HCT116 (cell line): Measurements from ENCODE around the gene LASP1. TPM values are rescaled to one million over a fixed set of nuclear protein-coding genes. Genes with fewer than 3 reads are reported as not detected.

Source experiments
- ATAC-seq: fragments of 200-7000 bp; cut with Tn5 transposase; 2 replicates; pipeline ENCODE4 v1.9.1; 2020; ENCODE audit warnings: mild to moderate bottlenecking, moderate library complexity
- BruUV-seq: library from RNA; stranded (reverse); fragments of 400-500 nt; replicated peaks from 2 replicates; lab custom pipeline; 2021; lab: Mats Ljungman, UMichigan
- CTCF ChIA-PET: fragments of 300-600 bp; sonication (Branson Sonifier 250); formaldehyde crosslinking; loops from one replicate; lab custom pipeline; 2021; ENCODE audit warnings: antibody characterized with exemption; lab: Charles Lee
- POLR2A ChIA-PET: fragments of 300-600, 350-600 bp; sonication (Branson Sonifier 250); formaldehyde crosslinking; loops from one replicate; lab custom pipeline; 2021; ENCODE audit warnings: antibody characterized with exemption; lab: Charles Lee
- RAD21 ChIA-PET, 2 experiments: fragments of 300-600 bp; sonication (Branson Sonifier 250); formaldehyde crosslinking; loops; one replicate each; lab custom pipeline; 2023; ENCODE audit warnings: low total read pairs in 2 of 2; ENCODE audit not compliant: uncharacterized antibody in 2 of 2, unreplicated experiment in 2 of 2, low non-redundant PET in 1 of 2; lab: Charles Lee
- DNase-seq: peaks from one replicate; pipeline ENCODE4 v3.0.0-alpha.2; 2010; ENCODE audit warnings: low read depth, low spot score
- H2AFZ ChIP-seq: fragments of 200-600 bp; shearing (Covaris generic), sonication (generic); 2 replicates; pipeline ENCODE4 v1.6.1; 2017; ENCODE audit warnings: low read depth, mixed run types, mixed read lengths, antibody characterized with exemption, low read length; ENCODE audit not compliant: poor library complexity, severe bottlenecking
- H3K27ac ChIP-seq: 2 replicates; pipeline ENCODE4 v1.5.1; 2012; ENCODE audit warnings: low read depth, low read length
- H3K27me3 ChIP-seq: fragments of 200-600 bp; sonication (generic); 2 replicates; pipeline ENCODE4 v1.6.1; 2016; ENCODE audit warnings: mixed run types, low read length, mixed read lengths; ENCODE audit not compliant: insufficient read depth
- H3K36me3 ChIP-seq, 2 experiments: fragments of 200-500 bp in 1 of 2; fragments of 200-600 bp in 1 of 2; sonication (Bioruptor generic) in 1 of 2; sonication (generic) in 1 of 2; 2 replicates each; pipeline versions ENCODE4 v1.5.1 to v1.6.1; 2014 to 2016; ENCODE audit warnings: low read length in 2 of 2, inconsistent platforms in 1 of 2, mixed read lengths in 1 of 2, mixed run types in 1 of 2; ENCODE audit not compliant: insufficient read depth in 2 of 2, control insufficient read depth in 1 of 2
- H3K4me1 ChIP-seq, 2 experiments: fragments of 200-600 bp in 1 of 2; sonication (generic) in 1 of 2; 2 replicates each; pipeline versions ENCODE4 v1.5.1 to v1.6.1; 2012 to 2017; ENCODE audit warnings: low read length in 2 of 2, inconsistent platforms in 1 of 2, mild to moderate bottlenecking in 1 of 2, mixed read lengths in 1 of 2, mixed run types in 1 of 2, moderate library complexity in 1 of 2; ENCODE audit not compliant: insufficient read depth in 2 of 2, control insufficient read depth in 1 of 2
- H3K4me2 ChIP-seq: fragments of 200-600 bp; sonication (generic); 2 replicates; pipeline ENCODE4 v1.6.1; 2017; ENCODE audit warnings: mixed run types, low read length, mixed read lengths
- H3K4me3 ChIP-seq, 2 experiments: fragments of 200-600 bp in 1 of 2; sonication (generic) in 1 of 2; replicated peaks in 1 of 2; 2 replicates each; pipeline ENCODE4 v1.5.1; 2011 to 2016; ENCODE audit warnings: low read length in 2 of 2, control low read depth in 1 of 2, low read depth in 1 of 2, mild to moderate bottlenecking in 1 of 2, mixed read lengths in 1 of 2, mixed run types in 1 of 2
- H3K79me2 ChIP-seq: fragments of 200-600 bp; sonication (generic); 2 replicates; pipeline ENCODE4 v1.6.1; 2017; ENCODE audit warnings: mild to moderate bottlenecking, mixed run types, low read length, moderate library complexity, mixed read lengths; ENCODE audit not compliant: insufficient read depth
- H3K9ac ChIP-seq: fragments of 200-600 bp; sonication (generic); 2 replicates; pipeline ENCODE4 v1.6.1; 2016; ENCODE audit warnings: low read length, mixed read lengths
- H3K9me2 ChIP-seq: fragments of 200-600 bp; sonication (generic), shearing (Covaris generic); 2 replicates; pipeline ENCODE4 v1.6.1; 2017; ENCODE audit warnings: mixed run types, mild to moderate bottlenecking, moderate library complexity; ENCODE audit not compliant: insufficient read depth
- H3K9me3 ChIP-seq, 2 experiments: fragments of 200-500 bp in 1 of 2; fragments of 200-600 bp in 1 of 2; sonication (Bioruptor generic) in 1 of 2; sonication (generic) in 1 of 2; 2 replicates each; pipeline ENCODE4 v1.6.1; 2014 to 2017; ENCODE audit warnings: low read length in 2 of 2, mixed read lengths in 2 of 2, inconsistent platforms in 1 of 2, low read depth in 1 of 2, mild to moderate bottlenecking in 1 of 2, mixed run types in 1 of 2, moderate library complexity in 1 of 2; ENCODE audit not compliant: control insufficient read depth in 1 of 2, insufficient read depth in 1 of 2
- H4K20me1 ChIP-seq: fragments of 200-600 bp; sonication (generic), shearing (Covaris generic); 2 replicates; pipeline ENCODE4 v1.6.1; 2017; ENCODE audit warnings: mixed run types, mild to moderate bottlenecking, moderate library complexity; ENCODE audit not compliant: insufficient read depth
- CEBPB ChIP-seq: IDR thresholded peaks from 2 replicates; pipeline ENCODE4 v1.6.1; 2012; ENCODE audit warnings: low read depth
- EGR1 ChIP-seq: IDR thresholded peaks from 2 replicates; pipeline ENCODE4 v1.6.1; 2012; ENCODE audit warnings: low read depth
- ELF1 ChIP-seq: IDR thresholded peaks from 2 replicates; pipeline ENCODE4 v1.6.1; 2012; ENCODE audit warnings: low read depth, borderline replicate concordance
- MAX ChIP-seq: IDR thresholded peaks from 2 replicates; pipeline ENCODE4 v1.6.1; 2012
- POLR2AphosphoS5 ChIP-seq: IDR thresholded peaks from 2 replicates; pipeline ENCODE4 v1.6.1; 2011; ENCODE audit warnings: mild to moderate bottlenecking, low read depth, low read length, moderate library complexity
- SRF ChIP-seq: IDR thresholded peaks from 2 replicates; pipeline ENCODE4 v1.6.1; 2012; ENCODE audit warnings: low read depth
- YY1 ChIP-seq: IDR thresholded peaks from 2 replicates; pipeline ENCODE4 v1.6.1; 2011; ENCODE audit warnings: low read length, low read depth, moderate library complexity, mild to moderate bottlenecking; ENCODE audit not compliant: insufficient replicate concordance; ENCODE audit errors: extremely low read depth
- ZBTB33 ChIP-seq: IDR thresholded peaks from 2 replicates; pipeline ENCODE4 v1.6.1; 2011; ENCODE audit warnings: mild to moderate bottlenecking, low read length, moderate library complexity; ENCODE audit not compliant: insufficient replicate concordance; ENCODE audit errors: extremely low read depth
- ZFX ChIP-seq: fragments of 450-650 bp; IDR thresholded peaks from 2 replicates; pipeline ENCODE4 v1.6.1; 2017
- intact Hi-C: fragments of 100-400 bp; cut with micrococcal nuclease; formaldehyde crosslinking; loops from 2 replicates; pipeline ENCODE4 v1.10.0; 2022
- total RNA-seq: library from RNA; stranded (reverse); gene quantifications from one replicate; pipeline ENCODE4 v1.2.1, GENCODE V29; 2021; ENCODE audit not compliant: unreplicated experiment

The LASP1 gene
- total RNA-seq, 1 experiment from 2014 or later, result 149 TPM

- TF ChIP-seq ELF1 (no peak), POLR2AphosphoS5 (no peak), EGR1 (no peak), ZBTB33 (no peak), MAX (no peak), CEBPB (no peak), SRF (no peak), ZFX (no peak), YY1 (no peak)
- TF ChIP-seq, all 23 proteins: peak for 0
- H2AFZ ChIP-seq, result no peak overlapping the region
- intact Hi-C loops, result no loop called here
- peaks cover 3% of the 10 kb centered on the region; the same call in 1 of the 2 replicates for H3K79me2 ChIP-seq
- no peak overlapping the region for H3K27ac ChIP-seq
- DNase-seq, result no peak
- ChIA-PET POLR2A (no interaction called here), RAD21 (no interaction called here), CTCF (no interaction called here)
- no TSS peak for BruUV-seq
- H3K4me1 ChIP-seq, result no peaks in the 10 kb centered on the region
- ATAC-seq, result no peak
- H3K4me3 ChIP-seq, result no peak overlapping the region
- H3K36me3 ChIP-seq, result peaks cover 26 to 31% of the 10 kb centered on the region in 2 experiments
- no peaks in the 10 kb centered on the region for H3K27me3 ChIP-seq
- H3K4me2 ChIP-seq, result no peak overlapping the region
- H3K9ac ChIP-seq, result no peak overlapping the region
- no peaks in the 10 kb centered on the region for H4K20me1 ChIP-seq
- H3K9me3 ChIP-seq, result no peaks in the 10 kb centered on the region
- no peaks in the 10 kb centered on the region for H3K9me2 ChIP-seq
Observed at GRCh38 chr17:38897176-38897575, 27.3 kb downstream of the LASP1 start.
